Measurements from ENCODE around the gene MORF4L2.
"Not testable (repeated sequence)": the region's sequence is repeated elsewhere in the genome, so short reads cannot be mapped to it uniquely, and the experiment has no call there.

The MORF4L2 gene

DNA sequence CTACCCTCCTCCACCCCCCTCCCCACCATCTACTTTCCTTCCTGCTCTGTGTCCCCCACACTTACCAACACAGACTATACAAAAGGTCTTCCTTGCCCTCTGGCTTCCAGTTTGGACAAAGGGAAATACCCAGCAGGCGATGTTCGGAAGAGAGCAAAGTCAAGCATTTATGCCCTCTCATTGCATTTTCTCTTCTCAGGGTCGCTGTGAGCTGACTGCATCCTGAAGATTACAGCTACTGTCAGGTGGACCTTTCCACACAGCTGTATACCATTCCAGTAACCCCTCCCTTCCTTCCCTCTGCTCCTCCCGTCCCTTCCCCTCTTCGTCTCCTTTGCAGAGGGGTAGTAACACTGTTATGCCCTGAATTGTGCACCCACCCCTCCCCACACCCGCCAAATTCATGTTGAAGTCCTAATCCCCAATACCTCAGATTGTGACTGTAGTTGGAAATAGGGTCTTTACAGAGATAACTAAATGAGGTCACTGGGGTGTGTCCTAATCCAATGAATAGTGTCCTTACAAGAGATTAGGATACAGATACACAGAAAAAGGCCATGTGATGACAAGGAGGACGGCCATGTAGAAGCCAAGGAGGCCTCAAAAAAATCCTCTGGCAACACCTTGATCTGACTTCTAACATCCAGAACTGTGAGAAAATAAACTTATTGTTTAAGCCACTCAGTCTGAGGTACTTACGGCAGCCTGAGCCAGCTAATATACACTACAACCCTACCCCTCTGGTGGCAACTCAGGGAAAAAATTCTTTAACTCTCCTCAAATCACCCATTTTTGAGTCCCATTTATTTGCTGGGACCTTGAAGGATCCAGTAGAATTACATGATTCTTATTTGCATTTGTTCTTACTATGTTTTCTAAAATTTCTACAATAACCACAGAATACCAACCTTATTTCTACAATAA, 11.7 kb downstream of the MORF4L2 start:
- DNase-seq: no peak

- DNase-seq: no peak
These were observed 16.8 kb downstream of the MORF4L2 start for GRCh38 chrX:103669745-103670144.

DNA sequence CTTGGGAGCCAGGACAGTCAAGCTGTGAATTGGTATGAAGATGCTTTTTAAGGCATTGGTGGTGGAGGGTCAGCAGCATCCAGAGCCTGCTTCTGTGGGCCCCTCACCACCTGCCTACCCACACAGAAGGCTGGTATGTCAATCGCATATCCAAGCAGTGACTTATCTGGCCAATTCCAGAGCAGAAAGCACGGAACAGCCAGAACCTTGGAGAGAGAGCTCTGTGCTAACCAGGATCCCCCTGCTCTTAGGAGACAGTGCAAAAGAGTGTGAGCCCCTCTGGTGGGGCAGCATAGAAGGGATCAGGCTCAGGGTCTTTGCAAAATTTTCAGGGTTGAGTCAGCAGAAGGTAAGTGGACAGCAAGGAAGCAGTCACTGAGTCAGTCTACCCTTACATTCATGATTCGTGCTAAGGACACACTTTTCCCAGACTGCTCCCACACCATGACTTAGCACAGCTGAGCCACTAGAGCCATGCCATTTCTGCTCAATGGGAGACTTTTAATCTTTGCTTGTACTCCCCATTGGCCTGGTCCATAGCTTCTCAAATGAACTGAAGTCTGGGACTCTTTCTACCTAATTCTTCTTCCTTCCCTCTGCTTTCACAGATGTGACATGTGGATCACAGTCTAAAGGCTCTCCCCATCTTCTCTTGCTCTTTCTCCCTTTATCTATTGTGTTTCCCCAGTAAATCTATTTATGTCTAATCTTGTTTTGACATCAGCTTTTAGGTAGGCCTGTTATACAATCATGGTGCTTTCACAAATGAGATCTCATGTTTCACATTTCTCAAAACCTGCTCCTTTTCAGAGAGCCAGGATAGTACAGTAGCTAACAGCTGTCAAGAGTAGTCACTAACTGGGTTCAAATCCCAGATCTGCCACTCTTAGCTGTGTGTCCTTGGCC, 20.0 kb downstream of the MORF4L2 start:
- no peak for DNase-seq

GRCh38 chrX:103663981-103664762, 22.3 kb downstream of the MORF4L2 start:
- no peak for DNase-seq

GRCh38 chrX:103659460-103659859, 27.0 kb downstream of the MORF4L2 start:
- DNase-seq: not testable (repeated sequence)

DNA sequence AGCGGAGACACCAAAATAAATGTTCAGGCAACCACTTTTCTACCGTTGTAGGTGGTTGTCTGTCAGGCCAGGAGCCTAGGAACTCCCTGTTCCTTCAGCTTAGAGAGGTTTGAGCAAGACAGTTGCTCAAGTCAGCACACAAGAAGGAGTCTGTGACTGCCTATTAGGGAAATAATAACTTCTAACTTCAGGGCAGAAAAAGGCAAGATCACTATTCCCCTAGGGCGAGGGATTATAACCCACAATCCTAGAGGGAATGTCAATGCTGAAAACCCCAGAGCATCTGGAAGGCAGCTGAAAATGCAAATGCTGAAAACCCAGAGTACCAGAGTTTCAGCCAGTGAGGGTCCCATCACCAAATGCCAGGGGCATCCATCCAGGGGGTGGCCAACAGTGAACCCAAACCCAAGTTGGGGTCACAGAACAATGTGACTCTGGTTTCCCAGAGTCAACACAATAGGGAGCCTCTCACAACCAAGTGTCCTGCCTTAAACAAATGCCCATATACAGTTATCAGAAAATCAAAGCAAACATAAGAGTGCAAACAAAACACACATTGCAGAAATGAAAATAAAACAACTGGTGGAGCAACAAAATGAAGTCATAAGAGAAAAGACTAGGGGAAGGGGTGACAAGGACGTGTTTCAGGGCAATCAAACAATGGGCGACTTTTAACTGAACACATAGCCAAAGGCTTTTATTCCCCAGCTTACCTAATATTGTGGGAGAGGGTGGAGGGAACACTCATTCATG, 27.6 kb downstream of the MORF4L2 start:
- no peak for DNase-seq

DNA sequence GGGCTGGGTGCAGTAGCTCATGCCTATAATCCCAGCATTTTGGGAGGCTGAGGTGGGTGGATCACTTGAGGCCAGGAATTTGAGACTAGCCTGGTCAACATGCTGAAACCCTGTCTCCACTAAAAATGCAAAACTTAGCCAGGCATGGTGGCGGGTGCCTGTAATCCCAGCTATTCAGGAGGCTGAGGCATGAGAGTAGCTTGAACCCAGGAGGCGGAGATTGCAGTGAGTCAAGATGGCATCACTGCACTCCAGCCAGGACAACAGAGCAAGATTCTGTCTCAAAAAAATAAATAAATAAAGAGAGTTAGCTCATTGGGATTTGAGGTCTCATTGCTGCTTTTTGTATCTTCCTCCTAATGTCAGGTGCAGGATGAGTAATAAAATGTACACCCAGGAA, 29.4 kb downstream of the MORF4L2 start:
- DNase-seq: not testable (repeated sequence)

- DNase-seq: peak; percentile 18
These were observed 29.9 kb downstream of the MORF4L2 start for GRCh38 chrX:103656617-103657016.

DNA sequence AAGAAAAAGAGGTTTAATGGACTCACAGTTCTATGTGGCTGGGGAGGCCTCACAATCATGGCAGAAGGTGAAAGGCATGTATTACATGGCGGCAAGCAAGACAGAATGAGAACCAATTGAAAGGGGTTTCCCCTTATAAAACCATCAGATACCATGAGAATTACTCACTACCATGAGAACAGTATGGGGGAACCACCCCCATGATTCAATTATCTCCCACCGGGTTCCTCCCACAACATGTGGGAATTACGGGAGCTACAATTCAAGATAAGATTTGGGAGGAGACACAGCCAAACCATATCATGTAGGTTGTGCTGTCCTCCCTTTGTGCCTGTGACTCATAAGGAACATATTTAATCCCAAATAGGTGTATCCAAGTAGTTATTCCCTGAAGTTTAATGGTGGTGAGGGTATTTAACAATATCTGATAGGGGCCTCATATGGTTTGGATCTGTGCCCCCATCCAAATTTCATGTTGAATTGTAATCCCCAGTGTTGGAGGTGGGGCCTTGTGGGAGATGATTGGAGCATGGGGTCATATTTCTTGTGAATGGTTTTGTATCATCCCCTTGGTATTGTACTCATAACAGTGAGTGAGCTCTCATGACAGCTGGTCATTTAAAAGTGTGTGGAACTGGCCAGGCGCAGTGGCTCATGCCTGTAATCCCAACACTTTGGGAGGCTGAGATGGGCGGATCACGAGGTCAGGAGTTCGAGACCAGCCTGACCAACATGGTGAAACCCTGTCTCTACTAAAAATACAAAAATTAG, 31.1 kb downstream of the MORF4L2 start:
- not testable (repeated sequence) for DNase-seq

DNA sequence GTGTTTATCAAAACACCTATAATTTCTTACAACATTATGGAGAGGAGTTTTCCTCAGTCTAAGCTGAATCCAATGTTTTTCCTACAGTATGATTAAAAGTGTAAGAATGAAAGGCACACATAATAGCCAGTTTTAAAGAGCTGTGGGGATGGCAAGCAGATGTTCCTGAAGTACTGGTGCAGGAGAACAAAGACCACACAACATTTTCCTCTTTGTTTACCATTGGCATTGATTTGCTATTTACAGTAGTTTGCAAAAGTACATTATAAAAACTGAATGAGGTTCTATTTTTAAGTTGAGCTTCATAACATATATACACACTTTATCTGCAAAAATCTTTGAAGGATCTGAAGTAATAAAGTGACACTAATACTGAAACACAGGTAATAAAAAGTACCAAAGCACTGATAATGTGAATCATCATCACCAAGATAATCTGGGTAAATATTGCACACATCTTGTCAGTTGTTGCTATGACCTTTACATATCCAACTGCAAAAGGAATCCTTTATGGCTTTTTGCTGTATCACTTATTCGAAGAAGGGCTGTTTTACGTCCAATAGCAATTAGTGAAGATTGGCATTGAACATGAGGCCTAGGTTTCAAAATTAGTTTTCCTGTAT, 35.2 kb downstream of the MORF4L2 start:
- DNase-seq: no peak

DNA sequence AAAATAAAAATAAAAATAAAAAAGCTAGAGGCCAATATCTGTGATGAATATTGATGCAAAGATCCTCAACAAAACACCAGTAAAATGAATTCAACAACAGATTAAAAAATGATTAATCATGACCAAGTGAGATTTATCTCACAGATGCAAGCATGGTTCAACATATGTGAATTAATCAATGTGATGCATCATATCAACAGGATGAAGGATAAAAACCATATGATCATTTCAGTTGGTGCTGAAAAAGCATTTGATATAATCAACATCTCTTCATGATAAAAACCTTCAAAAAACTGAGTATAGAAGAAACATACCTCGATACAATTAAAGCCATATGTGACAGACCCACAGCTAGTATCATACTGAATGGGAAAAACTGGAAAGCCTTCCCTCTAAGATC, 38.9 kb downstream of the MORF4L2 start:
- no peak for DNase-seq

GRCh38 chrX:103644125-103644524, 42.4 kb downstream of the MORF4L2 start:
- no peak for DNase-seq

DNA sequence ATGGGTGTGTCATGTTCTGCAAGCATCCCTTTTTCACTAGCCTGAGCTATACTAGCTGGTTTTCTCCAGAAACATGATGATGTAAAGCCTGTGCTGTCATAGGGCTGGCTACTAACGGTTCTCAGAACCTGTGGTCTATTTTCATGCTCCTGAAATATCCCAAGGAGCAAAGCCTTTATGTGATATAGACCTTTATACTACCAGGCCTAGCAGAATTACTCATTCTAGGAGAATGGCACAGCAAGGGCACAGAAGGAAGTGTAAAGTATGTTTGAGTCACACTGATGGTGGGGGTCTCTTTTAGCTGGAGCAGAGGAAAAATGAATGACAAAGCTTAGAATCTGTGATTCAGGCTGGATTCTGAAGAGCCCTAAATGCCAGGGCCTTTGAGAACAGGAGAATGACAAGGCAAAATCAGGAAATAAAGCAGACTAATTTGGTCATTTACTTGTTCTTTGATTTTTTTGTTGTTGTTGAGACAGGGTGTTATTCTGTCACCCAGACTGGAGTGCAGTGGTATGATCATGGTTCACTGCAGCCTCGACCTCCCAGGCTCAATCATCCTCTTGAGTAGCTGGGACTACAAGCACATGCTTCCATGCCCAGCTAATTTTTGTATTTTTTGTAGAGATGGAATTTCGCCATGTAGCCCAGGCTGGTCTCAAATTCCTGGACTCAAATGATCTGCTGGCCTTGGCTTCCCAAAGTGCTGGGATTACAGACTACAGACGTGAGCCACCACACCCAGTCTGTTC, 45.9 kb downstream of the MORF4L2 start:
- DNase-seq: no peak

- not testable (repeated sequence) for DNase-seq
These were observed 47.8 kb downstream of the MORF4L2 start for GRCh38 chrX:103638479-103639346.

- no peak for DNase-seq
These were observed 48.7 kb downstream of the MORF4L2 start for GRCh38 chrX:103637604-103638338.

GRCh38 chrX:103635436-103635835, 51.1 kb downstream of the MORF4L2 start:
- no peak for DNase-seq

DNA sequence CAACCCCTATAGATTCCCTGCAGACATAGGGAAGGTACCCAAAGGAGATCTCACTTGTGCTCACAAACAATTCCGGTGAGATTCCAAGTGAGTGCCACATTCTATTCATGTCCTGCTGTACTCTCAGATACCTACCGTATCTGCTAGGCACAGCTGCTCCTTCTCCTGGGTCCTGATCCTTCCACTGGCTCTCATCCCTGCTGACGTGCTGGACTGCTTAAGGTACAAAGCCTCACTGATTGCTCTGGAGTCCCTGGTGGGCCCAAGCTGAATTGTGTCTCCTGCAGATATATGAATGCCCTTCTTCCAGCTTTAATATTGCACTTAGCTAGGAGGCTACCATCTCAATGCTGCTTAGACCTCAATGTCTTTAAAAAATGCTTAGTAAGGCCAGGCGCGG, 55.4 kb downstream of the MORF4L2 start:
- DNase-seq: no peak

DNA sequence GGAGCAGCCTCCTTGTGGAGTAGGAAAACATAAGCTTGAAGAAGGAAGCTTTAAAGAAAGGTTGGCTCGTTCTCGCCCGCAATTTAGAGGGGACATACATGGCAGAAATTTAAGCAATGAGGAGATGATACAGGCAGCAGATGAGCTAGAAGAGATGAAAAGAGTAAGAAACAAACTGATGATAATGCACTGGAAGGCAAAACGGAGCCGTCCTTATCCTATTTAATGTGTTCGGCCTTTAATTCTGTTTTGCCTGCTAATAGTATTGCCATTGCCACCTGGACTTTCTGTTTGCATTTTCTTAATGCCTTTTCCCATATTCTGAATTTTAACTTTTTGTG, 56.4 kb downstream of the MORF4L2 start:
- no peak for DNase-seq
